Left cardiac atrium (tissue), 4 donors: ENCODE results near the gene FBXL7. TPM values are rescaled to one million over a fixed set of nuclear protein-coding genes. Genes with fewer than 3 reads are reported as not detected.
A peak's percentile ranks its signal among the peaks of the same experiment; 100 is the strongest.

Experiments used
- ATAC-seq, 2 donors: fragments of 200-7000 bp; cut with Tn5 transposase; one replicate each; pipeline ENCODE4 v1.9.1; 2020; ENCODE audit warnings: mild to moderate bottlenecking in 2 of 2, moderate library complexity in 2 of 2
- DNase-seq: peaks from one replicate; pipeline ENCODE4 v3.0.0-alpha.2; 2020
- intact Hi-C, 2 donors: fragments of 100-400 bp; cut with DNase I; formaldehyde crosslinking; loops; one replicate each; pipeline versions ENCODE4 v1.14.1 to v1.15.1; 2022 to 2023
- total RNA-seq, 2 donors: library from RNA; stranded (reverse); fragmentation: NEBNext Ultra II Directional; extraction: Animal tissue kit (Norgen Biotek cat#: 25700); gene quantifications; one replicate each; pipeline ENCODE4 v1.2.1, GENCODE V29; 2021
- donor health status: DM: no; HTN: yes; CAD: no.
- donor health status: DM: no; HTN: yes; CAD: no; lungs with severe emphysema.
- donor health status: DM: yes; HTN: yes; CAD: no.
- donor health status: Dilated cardiomyopathy.

Gene FBXL7
- total RNA-seq, 2 donors from 2014 or later, result 18.1 to 19.8 TPM

DNA sequence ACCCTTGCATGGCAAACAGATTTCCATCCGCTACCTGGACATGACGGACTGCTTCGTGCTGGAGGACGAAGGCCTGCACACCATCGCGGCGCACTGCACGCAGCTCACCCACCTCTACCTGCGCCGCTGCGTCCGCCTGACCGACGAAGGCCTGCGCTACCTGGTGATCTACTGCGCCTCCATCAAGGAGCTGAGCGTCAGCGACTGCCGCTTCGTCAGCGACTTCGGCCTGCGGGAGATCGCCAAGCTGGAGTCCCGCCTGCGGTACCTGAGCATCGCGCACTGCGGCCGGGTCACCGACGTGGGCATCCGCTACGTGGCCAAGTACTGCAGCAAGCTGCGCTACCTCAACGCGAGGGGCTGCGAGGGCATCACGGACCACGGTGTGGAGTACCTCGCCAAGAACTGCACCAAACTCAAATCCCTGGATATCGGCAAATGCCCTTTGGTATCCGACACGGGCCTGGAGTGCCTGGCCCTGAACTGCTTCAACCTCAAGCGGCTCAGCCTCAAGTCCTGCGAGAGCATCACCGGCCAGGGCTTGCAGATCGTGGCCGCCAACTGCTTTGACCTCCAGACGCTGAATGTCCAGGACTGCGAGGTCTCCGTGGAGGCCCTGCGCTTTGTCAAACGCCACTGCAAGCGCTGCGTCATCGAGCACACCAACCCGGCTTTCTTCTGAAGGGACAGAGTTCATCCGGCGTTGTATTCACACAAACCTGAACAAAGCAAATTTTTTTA lies 436.7 kb downstream of the FBXL7 start:
- no peak for DNase-seq
- intact Hi-C loops, result no loop called here
- ATAC-seq, result no peak

- ATAC-seq (peak in 1 of 2 donors; percentile 39), DNase-seq (no peak)
- intact Hi-C loops, result no loop called here
Measured at GRCh38 chr5:15937708-15938107, 437.7 kb downstream of the FBXL7 start.

DNA sequence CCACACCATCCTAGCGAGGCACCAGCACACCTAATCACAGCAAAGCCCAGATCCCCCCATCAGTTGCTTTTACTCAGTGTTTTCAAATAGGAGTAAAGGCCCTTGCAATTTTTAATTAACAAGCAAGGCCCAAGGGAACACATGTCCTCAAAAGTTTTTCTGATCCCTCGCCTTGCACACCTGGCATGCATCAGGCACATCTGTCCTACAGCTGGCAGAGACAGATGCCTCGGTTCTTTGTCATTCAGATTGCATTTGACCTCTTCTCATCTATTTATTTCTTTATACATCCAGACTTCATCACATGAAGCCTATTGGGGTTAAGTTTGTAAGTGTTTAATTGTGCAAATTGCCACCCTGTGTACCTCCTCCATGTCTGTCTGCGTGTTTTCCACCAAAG lies 438.2 kb downstream of the FBXL7 start:
- ATAC-seq, result no peak
- intact Hi-C loops, result no loop called here
- DNase-seq, result no peak

- DNase-seq, result no peak
- ATAC-seq, result no peak
- intact Hi-C loops, result no loop called here
Measured at GRCh38 chr5:15938961-15939360, 439.0 kb downstream of the FBXL7 start.

DNA sequence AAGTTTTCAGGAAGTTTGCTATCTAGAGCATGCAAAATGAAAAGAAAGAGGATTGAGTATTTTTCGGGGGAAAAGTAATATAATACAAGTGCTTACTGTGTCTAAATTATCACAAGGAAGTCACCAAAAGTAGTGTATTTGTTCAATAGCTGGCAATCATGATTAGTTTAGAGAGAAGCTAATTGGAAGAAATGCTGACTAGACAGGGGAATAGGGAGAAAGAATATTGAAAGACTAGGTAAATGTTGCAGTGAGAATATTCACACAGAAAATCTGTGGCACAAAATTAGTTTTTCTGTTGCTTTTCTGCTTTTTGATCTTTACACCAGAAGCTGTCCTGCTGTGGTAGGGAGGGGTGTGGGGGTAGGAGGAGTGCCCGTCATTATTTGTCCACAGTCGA lies 440.9 kb downstream of the FBXL7 start:
- ATAC-seq, result no peak
- intact Hi-C loops, result no loop called here
- DNase-seq, result no peak

- no peak for ATAC-seq
- no peak for DNase-seq
- intact Hi-C loops, result no loop called here
Measured at GRCh38 chr5:15943487-15943886, 443.5 kb downstream of the FBXL7 start.

DNA sequence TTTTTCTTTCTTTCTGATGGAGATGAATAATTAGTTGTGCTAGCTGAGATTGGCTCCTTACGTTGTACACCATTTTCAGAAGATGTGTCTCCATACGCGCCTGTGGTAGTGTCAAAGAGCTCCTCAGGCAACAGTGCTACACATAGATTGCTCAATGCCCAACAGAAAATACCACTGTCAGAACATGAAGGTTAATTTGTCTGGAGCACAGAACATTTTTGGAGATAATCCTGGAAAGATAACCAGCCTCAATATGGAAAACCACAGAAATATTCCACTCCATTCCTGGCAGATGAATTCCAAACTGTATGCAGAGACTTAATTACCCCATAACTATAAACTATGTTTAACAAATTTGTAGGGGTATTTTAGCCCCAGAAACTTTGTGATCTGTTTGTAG lies 446.0 kb downstream of the FBXL7 start:
- no peak for DNase-seq
- intact Hi-C loops, result no loop called here
- no peak for ATAC-seq

DNA sequence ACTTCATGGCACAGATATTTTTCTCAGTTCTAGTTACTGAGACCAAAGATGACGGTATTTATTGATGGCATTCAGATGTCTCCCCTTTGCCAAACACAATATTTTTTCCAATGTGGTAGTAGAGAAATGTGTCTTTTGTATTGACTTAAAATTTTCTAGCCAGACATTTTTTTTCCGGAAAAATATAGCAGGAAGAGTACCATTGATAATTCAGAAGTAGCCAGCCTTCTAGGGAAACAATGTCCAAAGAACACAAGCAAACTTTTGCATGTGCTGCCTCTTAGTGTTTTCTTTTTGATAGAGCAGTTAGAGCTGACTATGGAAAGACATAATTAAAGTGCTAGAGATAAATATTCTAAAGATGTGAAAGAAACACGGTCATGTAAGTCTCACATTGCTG lies 448.2 kb downstream of the FBXL7 start:
- ATAC-seq (no peak), DNase-seq (no peak)
- intact Hi-C loops, result no loop called here

GRCh38 chr5:15951126-15951525 lies 451.1 kb downstream of the FBXL7 start:
- no peak for ATAC-seq
- intact Hi-C loops, result no loop called here
- DNase-seq, result no peak

- intact Hi-C loops, result no loop called here
- no peak for ATAC-seq
- DNase-seq, result no peak
Measured at GRCh38 chr5:15951550-15951949, 451.6 kb downstream of the FBXL7 start.

- intact Hi-C loops, result no loop called here
- ATAC-seq (no peak), DNase-seq (no peak)
Measured at GRCh38 chr5:15956622-15957021, 456.6 kb downstream of the FBXL7 start.

- ATAC-seq (no peak), DNase-seq (no peak)
- intact Hi-C loops, result no loop called here
Measured at GRCh38 chr5:15957124-15957523, 457.1 kb downstream of the FBXL7 start.

DNA sequence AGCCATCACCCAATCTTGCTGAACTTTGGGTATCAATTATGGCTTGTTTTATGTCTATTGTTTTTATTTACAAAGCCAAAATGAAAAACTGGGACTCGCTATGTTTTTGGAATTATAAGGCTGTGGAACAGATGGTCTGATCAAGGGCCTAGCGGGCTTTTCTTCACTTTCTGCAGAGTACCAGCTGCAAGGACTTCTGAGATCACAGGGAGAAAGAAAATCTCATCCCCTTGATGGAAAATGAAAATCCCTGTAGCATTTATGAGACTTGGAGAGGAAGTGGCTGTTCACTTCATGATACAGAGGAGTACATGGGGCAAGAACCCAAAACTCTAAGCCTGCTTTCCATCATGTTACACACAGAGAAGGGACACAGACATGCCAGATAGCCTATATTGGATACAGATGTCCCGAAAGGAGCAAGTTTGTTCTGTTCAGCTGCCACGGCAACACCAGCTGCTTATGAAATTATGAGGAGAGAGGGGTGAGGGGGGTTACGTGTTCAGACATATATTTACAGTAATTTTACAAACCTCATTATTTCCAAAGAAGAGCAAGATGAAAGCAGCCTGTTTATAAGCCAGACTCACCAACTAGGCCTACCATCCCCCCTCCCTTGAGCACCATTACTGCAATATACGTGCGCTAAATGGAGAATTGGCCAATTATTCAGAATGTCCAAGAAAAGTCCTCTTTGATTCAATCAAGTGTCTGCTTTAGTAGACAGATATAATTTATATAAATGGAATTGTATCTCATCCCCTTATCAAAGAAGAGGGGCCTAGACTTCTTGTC lies 459.6 kb downstream of the FBXL7 start:
- intact Hi-C loops, result no loop called here
- DNase-seq (no peak), ATAC-seq (peak in 1 of 2 donors; percentile 43)

GRCh38 chr5:15966066-15966640 lies 466.2 kb downstream of the FBXL7 start:
- DNase-seq (no peak), ATAC-seq (no peak)
- intact Hi-C loops, result no loop called here

GRCh38 chr5:15966651-15967050 lies 466.7 kb downstream of the FBXL7 start:
- DNase-seq (no peak), ATAC-seq (no peak)
- intact Hi-C loops, result no loop called here

GRCh38 chr5:15968993-15969392 lies 469.0 kb downstream of the FBXL7 start:
- no peak for DNase-seq
- intact Hi-C loops, result no loop called here
- peak in 1 of 2 donors; percentile 57 for ATAC-seq

- no peak for DNase-seq
- no peak for ATAC-seq
- intact Hi-C loops, result no loop called here
Measured at GRCh38 chr5:15977851-15978250, 477.9 kb downstream of the FBXL7 start.

GRCh38 chr5:15980835-15981234 lies 480.9 kb downstream of the FBXL7 start:
- ATAC-seq (no peak), DNase-seq (no peak)
- intact Hi-C loops, result no loop called here

GRCh38 chr5:15983392-15983791 lies 483.4 kb downstream of the FBXL7 start:
- ATAC-seq (no peak), DNase-seq (no peak)
- intact Hi-C loops, result no loop called here
